Ascending aorta (tissue), 2 donors: Measurements from ENCODE around the gene MX2. TPM values are rescaled to one million over a fixed set of nuclear protein-coding genes. Genes with fewer than 3 reads are reported as not detected.
"Not testable (repeated sequence)": the region's sequence is repeated elsewhere in the genome, so short reads cannot be mapped to it uniquely, and the experiment has no call there.

Experiments
- DNase-seq, 2 donors: peaks; one replicate each; pipeline ENCODE4 v3.0.0-alpha.2; 2019; ENCODE audit warnings: low spot score in 2 of 2
- H3K27ac ChIP-seq, 2 donors: fragments of 200-600 bp; sonication (generic); one replicate each; pipeline ENCODE4 v1.5.1; 2016 to 2017; ENCODE audit warnings: mild to moderate bottlenecking in 1 of 2
- H3K27me3 ChIP-seq: fragments of 200-600 bp; sonication (generic); one replicate; pipeline ENCODE4 v1.5.1; 2017
- H3K36me3 ChIP-seq, 2 donors: fragments of 200-600 bp; sonication (generic); one replicate each; pipeline ENCODE4 v1.5.1; 2016
- H3K4me1 ChIP-seq, 2 donors: fragments of 200-600 bp; sonication (generic); one replicate each; pipeline ENCODE4 v1.5.1; 2016 to 2017; ENCODE audit warnings: mild to moderate bottlenecking in 1 of 2
- H3K4me3 ChIP-seq, 2 donors: fragments of 200-600 bp; sonication (generic); one replicate each; pipeline ENCODE4 v1.5.1; 2016 to 2017; ENCODE audit warnings: mild to moderate bottlenecking in 1 of 2
- H3K9me3 ChIP-seq, 2 donors: fragments of 200-600 bp; sonication (generic); one replicate each; pipeline ENCODE4 v1.5.1; 2016
- CTCF ChIP-seq, 3 experiments: fragments of 200-600 bp in 2 of 3; fragments of 450-650 bp in 1 of 3; sonication (generic) in 2 of 3; IDR thresholded peaks; one replicate each; pipeline ENCODE4 v1.5.1; 2016 to 2019; ENCODE audit warnings: antibody characterized with exemption in 3 of 3, mild to moderate bottlenecking in 1 of 3, moderate library complexity in 1 of 3
- intact Hi-C: fragments of 100-400 bp; cut with DNase I; formaldehyde crosslinking; loops from one replicate; pipeline ENCODE4 v1.15.1; 2023
- total RNA-seq: library from RNA; depleted of rRNA; stranded (reverse); fragments of >200 nt; gene quantifications from one replicate; pipeline ENCODE4 v1.1.0, GENCODE V29; 2016

Gene MX2
- total RNA-seq, 1 donor from 2014 or later, result 9.7 TPM

- H3K4me3 ChIP-seq, result no peak overlapping the region
- no peak for DNase-seq
- H3K4me1 ChIP-seq, result no peaks in the 10 kb centered on the region
- H3K9me3 ChIP-seq, result no peaks in the 10 kb centered on the region
- no peaks in the 10 kb centered on the region for H3K27me3 ChIP-seq
- no peak for TF ChIP-seq CTCF (IDR thresholded peaks at IDR 0.05)
- H3K27ac ChIP-seq, result no peak overlapping the region
- no peaks in the 10 kb centered on the region for H3K36me3 ChIP-seq
- intact Hi-C loops, result no loop called here
Measured at GRCh38 chr21:41350436-41351155, 11.2 kb upstream of the MX2 start.

DNA sequence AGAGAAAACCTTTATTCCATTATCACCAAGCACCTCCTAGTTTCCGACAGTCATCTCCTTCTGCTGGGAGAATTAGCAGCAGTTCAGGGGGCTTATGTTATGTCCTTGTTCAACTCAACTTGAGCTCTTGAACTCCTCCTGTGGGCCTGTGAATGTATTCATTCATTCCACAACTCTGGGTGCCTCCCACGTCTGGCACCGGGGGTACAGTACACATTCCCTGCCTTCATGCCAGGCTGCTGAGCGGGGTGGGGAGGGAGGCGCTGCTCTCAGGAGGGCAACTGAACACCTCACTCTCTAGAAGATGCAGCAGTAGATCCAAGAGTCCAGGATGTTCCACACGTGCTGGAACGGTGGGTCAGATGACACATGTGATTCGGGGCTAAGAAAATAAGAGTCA is 4.3 kb upstream of the MX2 start:
- no peak for DNase-seq
- Histone ChIP-seq H3K4me1 (no peaks in the 10 kb centered on the region), H3K27me3 (no peaks in the 10 kb centered on the region), H3K4me3 (no peak overlapping the region), H3K9me3 (no peaks in the 10 kb centered on the region), H3K36me3 (no peaks in the 10 kb centered on the region), H3K27ac (no peak overlapping the region)
- TF ChIP-seq CTCF (IDR thresholded peaks at IDR 0.05), result no peak
- intact Hi-C loops, result no loop called here

GRCh38 chr21:41358193-41359166 is 3.3 kb upstream of the MX2 start:
- H3K4me3 ChIP-seq, result no peak overlapping the region
- no peaks in the 10 kb centered on the region for H3K27me3 ChIP-seq
- intact Hi-C loops, result no loop called here
- TF ChIP-seq CTCF (IDR thresholded peaks at IDR 0.05), result no peak
- DNase-seq, result no peak
- no peak overlapping the region for H3K27ac ChIP-seq
- no peaks in the 10 kb centered on the region for H3K36me3 ChIP-seq
- H3K9me3 ChIP-seq, result no peaks in the 10 kb centered on the region
- H3K4me1 ChIP-seq, result no peaks in the 10 kb centered on the region

DNA sequence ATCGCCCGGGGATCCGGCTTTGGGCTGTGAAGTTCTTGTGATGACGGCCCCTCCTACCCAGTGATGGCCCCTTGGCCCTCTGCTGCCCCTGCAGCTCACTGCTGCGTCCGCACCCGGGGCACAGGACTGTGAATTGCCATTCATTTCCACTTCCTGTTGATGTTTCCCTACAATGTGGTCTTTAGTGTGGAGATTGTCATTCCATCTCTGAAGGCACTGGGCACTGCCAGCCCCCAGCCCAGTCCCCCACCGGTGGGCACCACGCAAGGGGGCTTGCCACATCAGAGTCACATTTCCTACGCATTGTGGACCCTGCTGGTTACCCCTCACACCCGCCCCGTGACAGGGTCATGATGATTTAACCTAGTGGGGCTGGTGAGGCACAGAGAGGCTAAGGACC is 2.5 kb upstream of the MX2 start:
- Histone ChIP-seq H3K36me3 (no peaks in the 10 kb centered on the region), H3K4me1 (no peaks in the 10 kb centered on the region), H3K27ac (no peak overlapping the region), H3K4me3 (no peak overlapping the region), H3K27me3 (no peaks in the 10 kb centered on the region), H3K9me3 (no peaks in the 10 kb centered on the region)
- peak in 1 of 2 donors; percentile 53 for DNase-seq
- TF ChIP-seq CTCF (IDR thresholded peaks at IDR 0.05), result no peak
- intact Hi-C loops, result no loop called here

DNA sequence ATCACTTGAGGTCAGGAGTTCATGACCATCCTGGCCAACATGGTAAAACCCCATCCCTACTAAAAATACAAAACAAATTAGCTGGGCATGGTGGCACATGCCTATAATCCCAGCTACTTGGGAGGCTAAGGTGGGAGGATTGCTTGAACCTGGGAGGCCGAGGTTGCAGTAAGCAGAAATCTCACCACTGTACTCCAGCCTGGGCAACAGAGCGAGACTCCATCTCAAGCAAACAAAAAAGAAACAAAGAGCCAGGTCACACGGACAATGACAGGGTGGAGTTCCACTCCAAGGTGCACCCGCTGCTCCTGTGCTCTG is 2.1 kb upstream of the MX2 start:
- H3K9me3 ChIP-seq, H3K36me3 ChIP-seq, H3K4me1 ChIP-seq, H3K27ac ChIP-seq, H3K4me3 ChIP-seq, intact Hi-C loops, H3K27me3 ChIP-seq: not testable (repeated sequence)
- peak in 1 of 2 donors; percentile 21 for DNase-seq
